Duodenal mucosa (tissue), 2 donors: ENCODE measurements around the gene MTMR2.

ENCODE experiments used
- H3K27ac ChIP-seq: one replicate; pipeline ENCODE4 v1.7.0; 2013; ENCODE audit warnings: low read depth, low read length
- H3K27me3 ChIP-seq, 2 donors: one replicate each; pipeline ENCODE4 v1.7.0; 2013; ENCODE audit warnings: low read length in 2 of 2, control low read depth in 1 of 2; ENCODE audit not compliant: insufficient read depth in 2 of 2, control insufficient read depth in 1 of 2
- H3K36me3 ChIP-seq, 2 donors: one replicate each; pipeline ENCODE4 v1.7.0; 2013; ENCODE audit warnings: low read length in 2 of 2, control low read depth in 1 of 2; ENCODE audit not compliant: insufficient read depth in 2 of 2, control insufficient read depth in 1 of 2
- H3K4me1 ChIP-seq, 2 donors: one replicate each; pipeline ENCODE4 v1.7.0; 2013; ENCODE audit warnings: low read length in 2 of 2, control low read depth in 1 of 2; ENCODE audit not compliant: insufficient read depth in 2 of 2, control insufficient read depth in 1 of 2
- H3K4me3 ChIP-seq, 2 donors: one replicate each; pipeline ENCODE4 v1.7.0; 2013; ENCODE audit warnings: low read length in 2 of 2, low read depth in 1 of 2
- H3K9ac ChIP-seq, 2 donors: one replicate each; pipeline ENCODE4 v1.7.0; 2013; ENCODE audit warnings: low read length in 2 of 2, low read depth in 1 of 2
- H3K9me3 ChIP-seq, 2 donors: one replicate each; pipeline ENCODE4 v1.7.0; 2013; ENCODE audit warnings: low read length in 2 of 2, control low read depth in 1 of 2; ENCODE audit not compliant: control insufficient read depth in 1 of 2

Gene MTMR2

GRCh38 chr11:95791709-95792033 lies 132.2 kb downstream of the MTMR2 start:
- Histone ChIP-seq H3K4me3 (peak overlapping the region; percentile 87 to 92), H3K27me3 (no peaks in the 10 kb centered on the region), H3K36me3 (no peaks in the 10 kb centered on the region), H3K4me1 (peaks cover 24 to 51% of the 10 kb centered on the region in 2 donors), H3K27ac (peak overlapping the region; percentile 37), H3K9ac (peak overlapping the region; percentile 94 to 95), H3K9me3 (no peaks in the 10 kb centered on the region)

GRCh38 chr11:95790933-95791708 lies 132.8 kb downstream of the MTMR2 start:
- no peaks in the 10 kb centered on the region for H3K27me3 ChIP-seq

GRCh38 chr11:95790123-95790932 lies 133.6 kb downstream of the MTMR2 start, which contains the start of gene CEP57:
Gene CEP57, plus strand, starts transcription at chr11:95790498. Its CDS starts 201 bp downstream, at chr11:95790699.
- H3K4me1 ChIP-seq, result peaks cover 24 to 43% of the 10 kb centered on the region in 2 donors
- peak within 1 kb of the TSS; percentile 87 to 92 for H3K4me3 ChIP-seq
- H3K27ac ChIP-seq, result peak within 1 kb of the TSS; percentile 100
- peaks cover 2 to 10% of the 10 kb centered on the region in 2 donors for H3K36me3 ChIP-seq
- no peaks in the 10 kb centered on the region for H3K9me3 ChIP-seq
- H3K27me3 ChIP-seq, result no peaks in the 10 kb centered on the region
- H3K9ac ChIP-seq, result peak within 1 kb of the TSS; percentile 94 to 95

More at GRCh38 chr11:95790933-95791708, 132.8 kb downstream of the MTMR2 start:
- no peaks in the 10 kb centered on the region for H3K9me3 ChIP-seq
- H3K36me3 ChIP-seq, result peaks cover 0 to 3% of the 10 kb centered on the region in 2 donors
- H3K27ac ChIP-seq, result peak overlapping the region; percentile 100
- H3K9ac ChIP-seq, result peak overlapping the region; percentile 94 to 95
- H3K4me3 ChIP-seq, result peak overlapping the region; percentile 87 to 92
- H3K4me1 ChIP-seq, result peaks cover 24 to 51% of the 10 kb centered on the region in 2 donors

- peaks cover 7 to 17% of the 10 kb centered on the region in 2 donors for H3K36me3 ChIP-seq
- no peaks in the 10 kb centered on the region for H3K27me3 ChIP-seq
- H3K4me1 ChIP-seq, result peaks cover 24 to 39% of the 10 kb centered on the region in 2 donors
- H3K27ac ChIP-seq, result peak within 1 kb of the TSS; percentile 100
- H3K9ac ChIP-seq, result peak within 1 kb of the TSS; percentile 94 to 95
- H3K4me3 ChIP-seq, result peak within 1 kb of the TSS; percentile 87 to 92
- no peaks in the 10 kb centered on the region for H3K9me3 ChIP-seq
These were observed 134.3 kb downstream of the MTMR2 start, which contains the start of gene FAM76B for GRCh38 chr11:95789506-95790122. Gene FAM76B, minus strand, starts transcription at chr11:95789782. Its CDS starts 304 bp downstream, at chr11:95789478.

GRCh38 chr11:95788921-95789505 lies 134.9 kb downstream of the MTMR2 start:
- peak overlapping the region; percentile 84 to 95 for H3K9ac ChIP-seq
- peak overlapping the region; percentile 87 to 92 for H3K4me3 ChIP-seq
- peak overlapping the region; percentile 100 for H3K27ac ChIP-seq
- peaks cover 24 to 33% of the 10 kb centered on the region in 2 donors for H3K4me1 ChIP-seq
- H3K27me3 ChIP-seq, result no peaks in the 10 kb centered on the region
- H3K36me3 ChIP-seq, result peaks cover 8 to 20% of the 10 kb centered on the region in 2 donors
- H3K9me3 ChIP-seq, result no peaks in the 10 kb centered on the region
